K562 treated with DMSO at 1 percent for 48 hours (cell line): ENCODE data around the gene WASHC3. TPM values are rescaled to one million over a fixed set of nuclear protein-coding genes. Genes with fewer than 3 reads are reported as not detected.

Experiments used
- total RNA-seq: library from RNA; unstranded; fragments of 300-600 nt; gene quantifications from 2 replicates; pipeline ENCODE4 v1.2.3, GENCODE V29; 2022; ENCODE audit warnings: low replicate concordance; ENCODE audit errors: extremely low read depth

WASHC3 gene, protein sequence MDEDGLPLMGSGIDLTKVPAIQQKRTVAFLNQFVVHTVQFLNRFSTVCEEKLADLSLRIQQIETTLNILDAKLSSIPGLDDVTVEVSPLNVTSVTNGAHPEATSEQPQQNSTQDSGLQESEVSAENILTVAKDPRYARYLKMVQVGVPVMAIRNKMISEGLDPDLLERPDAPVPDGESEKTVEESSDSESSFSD
- total RNA-seq: not detected in 2 replicates

DNA sequence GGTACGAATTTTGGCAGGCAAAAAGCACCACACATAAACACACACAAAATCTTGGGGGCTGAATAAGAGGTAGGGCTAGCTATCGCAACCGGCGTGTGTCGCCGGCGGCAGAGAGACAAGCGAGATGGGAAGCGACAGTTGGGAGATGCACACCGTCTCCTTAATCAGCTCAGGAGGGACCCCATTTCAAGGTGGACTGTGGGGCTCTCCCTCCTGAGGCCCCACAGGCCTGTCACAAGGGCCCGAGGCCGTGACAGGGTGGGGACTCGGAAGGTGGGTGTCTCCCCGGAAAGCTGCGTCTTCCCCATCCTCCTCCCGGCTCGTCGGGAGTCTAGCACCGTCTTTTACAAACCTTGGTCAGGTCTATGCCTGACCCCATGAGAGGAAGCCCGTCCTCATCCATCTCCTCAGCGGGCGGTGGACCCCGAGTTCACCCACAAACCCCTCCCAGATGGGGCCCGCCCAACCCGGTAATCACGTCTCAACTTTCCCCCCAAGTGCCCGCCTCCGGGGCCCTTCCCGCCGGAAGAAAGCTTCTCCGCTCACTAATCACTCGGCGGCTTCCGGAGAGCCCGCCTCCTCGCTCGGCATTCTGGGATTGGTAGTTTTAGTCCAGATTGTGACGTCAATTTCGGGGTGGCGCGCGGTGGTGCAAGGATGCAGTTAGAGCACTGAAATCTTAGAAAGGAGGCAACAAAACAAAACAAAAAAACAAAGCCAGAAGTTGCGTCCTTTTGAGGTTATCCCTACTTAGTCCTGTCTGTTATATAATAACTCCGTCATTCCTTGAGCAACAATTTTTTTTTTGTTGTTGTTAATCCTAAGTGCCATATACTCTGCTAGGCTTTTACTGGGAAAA is at the start of gene WASHC3:
Gene WASHC3, minus strand, starts transcription at position 432 of the 859 bp plus-strand sequence. Its CDS starts 29 bp downstream, at position 403.

Other genes starting within 250 kb of the WASHC3 start
- not detected in 2 replicates for gene GNPTAB, start 231.0 kb downstream of the WASHC3 start, total RNA-seq
- gene DRAM1, start 184.4 kb downstream of the WASHC3 start, total RNA-seq: not detected in 2 replicates
- gene NUP37, start 58.1 kb upstream of the WASHC3 start, total RNA-seq: not detected in 2 replicates
- gene PARPBP, start 58.2 kb upstream of the WASHC3 start, total RNA-seq: not detected in 2 replicates
- not detected in 2 replicates for gene PMCH, start 135.8 kb upstream of the WASHC3 start, total RNA-seq